ENCODE measurements around the gene ELOVL6. TPM values are rescaled to one million over a fixed set of nuclear protein-coding genes. Genes with fewer than 3 reads are reported as not detected.

ELOVL6 gene
- total and polyA plus RNA-seq, 4 donors, result 19.5 to 38.8 (median 37.5) TPM

DNA sequence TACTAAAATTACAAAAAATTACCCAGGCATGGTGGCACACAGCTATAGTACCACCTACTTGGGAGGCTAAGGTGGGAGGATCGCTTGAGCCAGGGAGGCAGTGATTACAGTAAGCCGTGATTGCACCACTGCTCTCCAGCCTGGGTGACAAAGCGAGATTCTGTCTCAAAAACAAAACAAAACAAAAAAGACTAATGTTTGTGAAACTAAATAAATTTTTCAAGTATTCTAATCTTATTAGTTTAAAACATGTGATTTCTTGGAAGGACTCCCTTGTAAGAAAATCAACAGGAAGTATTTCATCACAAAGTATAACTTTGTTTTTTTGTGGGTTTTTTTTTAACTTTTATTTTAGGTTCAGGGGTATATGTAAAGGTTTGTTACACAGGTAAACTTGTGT, 196.1 kb downstream of the ELOVL6 start:
- Histone ChIP-seq H3K27me3 (ENCODE audit: control insufficient read depth in 4 of 4, insufficient read depth in 4 of 4, low read length in 3 of 4) (no peaks in the 10 kb centered on the region), H3K9ac (ENCODE audit: low read depth in 1 of 2, low read length in 2 of 2) (no peak overlapping the region), H3K9me3 (ENCODE audit: control insufficient read depth in 4 of 4, low read length in 3 of 4) (no peaks in the 10 kb centered on the region), H3K27ac (ENCODE audit: low read depth in 1 of 2, low read length in 2 of 2) (no peak overlapping the region), H3K36me3 (ENCODE audit: control insufficient read depth in 4 of 4, insufficient read depth in 3 of 4, low read depth in 1 of 4, low read length in 3 of 4) (no peaks in the 10 kb centered on the region), H3K4me3 (ENCODE audit: low read depth in 1 of 3, low read length in 3 of 3) (no peak overlapping the region), H3K4me1 (ENCODE audit: control insufficient read depth in 4 of 4, insufficient read depth in 4 of 4, low read length in 3 of 4) (peaks cover 7 to 29% (median 20%) of the 10 kb centered on the region in 4 donors)
- WGBS, result 75% methylated on average over 3 of the region's 3 CpGs
- DNase-seq (ENCODE audit: low spot score), result no peak
- TF ChIP-seq, protein P1, sequence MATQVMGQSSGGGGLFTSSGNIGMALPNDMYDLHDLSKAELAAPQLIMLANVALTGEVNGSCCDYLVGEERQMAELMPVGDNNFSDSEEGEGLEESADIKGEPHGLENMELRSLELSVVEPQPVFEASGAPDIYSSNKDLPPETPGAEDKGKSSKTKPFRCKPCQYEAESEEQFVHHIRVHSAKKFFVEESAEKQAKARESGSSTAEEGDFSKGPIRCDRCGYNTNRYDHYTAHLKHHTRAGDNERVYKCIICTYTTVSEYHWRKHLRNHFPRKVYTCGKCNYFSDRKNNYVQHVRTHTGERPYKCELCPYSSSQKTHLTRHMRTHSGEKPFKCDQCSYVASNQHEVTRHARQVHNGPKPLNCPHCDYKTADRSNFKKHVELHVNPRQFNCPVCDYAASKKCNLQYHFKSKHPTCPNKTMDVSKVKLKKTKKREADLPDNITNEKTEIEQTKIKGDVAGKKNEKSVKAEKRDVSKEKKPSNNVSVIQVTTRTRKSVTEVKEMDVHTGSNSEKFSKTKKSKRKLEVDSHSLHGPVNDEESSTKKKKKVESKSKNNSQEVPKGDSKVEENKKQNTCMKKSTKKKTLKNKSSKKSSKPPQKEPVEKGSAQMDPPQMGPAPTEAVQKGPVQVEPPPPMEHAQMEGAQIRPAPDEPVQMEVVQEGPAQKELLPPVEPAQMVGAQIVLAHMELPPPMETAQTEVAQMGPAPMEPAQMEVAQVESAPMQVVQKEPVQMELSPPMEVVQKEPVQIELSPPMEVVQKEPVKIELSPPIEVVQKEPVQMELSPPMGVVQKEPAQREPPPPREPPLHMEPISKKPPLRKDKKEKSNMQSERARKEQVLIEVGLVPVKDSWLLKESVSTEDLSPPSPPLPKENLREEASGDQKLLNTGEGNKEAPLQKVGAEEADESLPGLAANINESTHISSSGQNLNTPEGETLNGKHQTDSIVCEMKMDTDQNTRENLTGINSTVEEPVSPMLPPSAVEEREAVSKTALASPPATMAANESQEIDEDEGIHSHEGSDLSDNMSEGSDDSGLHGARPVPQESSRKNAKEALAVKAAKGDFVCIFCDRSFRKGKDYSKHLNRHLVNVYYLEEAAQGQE (IDR thresholded peaks at IDR 0.05), result no peak
- TF ChIP-seq YY1 (IDR thresholded peaks at IDR 0.05), result no peak
- TF ChIP-seq, protein P2, sequence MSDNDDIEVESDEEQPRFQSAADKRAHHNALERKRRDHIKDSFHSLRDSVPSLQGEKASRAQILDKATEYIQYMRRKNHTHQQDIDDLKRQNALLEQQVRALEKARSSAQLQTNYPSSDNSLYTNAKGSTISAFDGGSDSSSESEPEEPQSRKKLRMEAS (IDR thresholded peaks at IDR 0.05), result no peak

DNA sequence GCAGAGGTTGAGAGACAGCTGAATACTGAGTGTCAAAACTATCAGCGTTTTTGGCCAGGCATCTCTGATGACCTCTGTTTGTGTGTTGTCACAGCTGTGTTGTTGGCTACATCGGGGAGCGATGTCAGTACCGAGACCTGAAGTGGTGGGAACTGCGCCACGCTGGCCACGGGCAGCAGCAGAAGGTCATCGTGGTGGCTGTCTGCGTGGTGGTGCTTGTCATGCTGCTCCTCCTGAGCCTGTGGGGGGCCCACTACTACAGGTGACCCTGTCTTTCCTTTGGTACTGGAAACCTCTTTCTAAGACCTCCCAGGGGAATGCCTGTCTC, 198.9 kb downstream of the ELOVL6 start:
- WGBS, result 36% methylated on average over 9 of the region's 9 CpGs
- Histone ChIP-seq H3K9ac (ENCODE audit: low read depth in 1 of 2, low read length in 2 of 2) (peak overlapping the region in 1 of 2 donors; percentile 39), H3K9me3 (ENCODE audit: control insufficient read depth in 4 of 4, low read length in 3 of 4) (no peaks in the 10 kb centered on the region), H3K36me3 (ENCODE audit: control insufficient read depth in 4 of 4, insufficient read depth in 3 of 4, low read depth in 1 of 4, low read length in 3 of 4) (no peaks in the 10 kb centered on the region), H3K27ac (ENCODE audit: low read depth in 1 of 2, low read length in 2 of 2) (no peak overlapping the region), H3K4me3 (ENCODE audit: low read depth in 1 of 3, low read length in 3 of 3) (no peak overlapping the region), H3K4me1 (ENCODE audit: control insufficient read depth in 4 of 4, insufficient read depth in 4 of 4, low read length in 3 of 4) (peaks cover 0 to 10% (median 5%) of the 10 kb centered on the region in 4 donors), H3K27me3 (ENCODE audit: control insufficient read depth in 4 of 4, insufficient read depth in 4 of 4, low read length in 3 of 4) (no peaks in the 10 kb centered on the region)
- TF ChIP-seq TAF1 (conservative IDR thresholded peaks at IDR 0.05) (no peak), YY1 (IDR thresholded peaks at IDR 0.05) (no peak), JUND (IDR thresholded peaks at IDR 0.05) (no peak), HNF4G (IDR thresholded peaks at IDR 0.05) (no peak), NR2F2 (IDR thresholded peaks at IDR 0.05) (no peak), HNF4A (conservative IDR thresholded peaks at IDR 0.05) (no peak), SP1 (IDR thresholded peaks at IDR 0.05) (no peak), GABPA (IDR thresholded peaks at IDR 0.05 in 1 of 2, conservative IDR thresholded peaks at IDR 0.05 in 1 of 2) (no peak), RXRA (IDR thresholded peaks at IDR 0.05) (no peak), FOXA2 (IDR thresholded peaks at IDR 0.05) (no peak), EGR1 (IDR thresholded peaks at IDR 0.05; ENCODE audit: low read depth in 2 of 2) (no peak), FOXA1 (IDR thresholded peaks at IDR 0.05) (no peak)
- TF ChIP-seq, protein P2 (IDR thresholded peaks at IDR 0.05), result no peak
- TF ChIP-seq, protein P3, sequence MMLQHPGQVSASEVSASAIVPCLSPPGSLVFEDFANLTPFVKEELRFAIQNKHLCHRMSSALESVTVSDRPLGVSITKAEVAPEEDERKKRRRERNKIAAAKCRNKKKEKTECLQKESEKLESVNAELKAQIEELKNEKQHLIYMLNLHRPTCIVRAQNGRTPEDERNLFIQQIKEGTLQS (IDR thresholded peaks at IDR 0.05), result no peak
- TF ChIP-seq, protein P4, sequence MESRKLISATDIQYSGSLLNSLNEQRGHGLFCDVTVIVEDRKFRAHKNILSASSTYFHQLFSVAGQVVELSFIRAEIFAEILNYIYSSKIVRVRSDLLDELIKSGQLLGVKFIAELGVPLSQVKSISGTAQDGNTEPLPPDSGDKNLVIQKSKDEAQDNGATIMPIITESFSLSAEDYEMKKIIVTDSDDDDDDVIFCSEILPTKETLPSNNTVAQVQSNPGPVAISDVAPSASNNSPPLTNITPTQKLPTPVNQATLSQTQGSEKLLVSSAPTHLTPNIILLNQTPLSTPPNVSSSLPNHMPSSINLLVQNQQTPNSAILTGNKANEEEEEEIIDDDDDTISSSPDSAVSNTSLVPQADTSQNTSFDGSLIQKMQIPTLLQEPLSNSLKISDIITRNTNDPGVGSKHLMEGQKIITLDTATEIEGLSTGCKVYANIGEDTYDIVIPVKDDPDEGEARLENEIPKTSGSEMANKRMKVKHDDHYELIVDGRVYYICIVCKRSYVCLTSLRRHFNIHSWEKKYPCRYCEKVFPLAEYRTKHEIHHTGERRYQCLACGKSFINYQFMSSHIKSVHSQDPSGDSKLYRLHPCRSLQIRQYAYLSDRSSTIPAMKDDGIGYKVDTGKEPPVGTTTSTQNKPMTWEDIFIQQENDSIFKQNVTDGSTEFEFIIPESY (IDR thresholded peaks at IDR 0.05), result no peak
- no peak for DNase-seq (ENCODE audit: low spot score)
